CD4-positive, alpha-beta T cell (primary cell): ENCODE measurements around the gene LRRC14B. TPM values are rescaled to one million over a fixed set of nuclear protein-coding genes. Genes with fewer than 3 reads are reported as not detected.

Source experiments
- ATAC-seq: fragments of 200-7000 bp; cut with Tn5 transposase; one replicate; pipeline ENCODE4 v1.10.0; 2022; ENCODE audit warnings: mild to moderate bottlenecking; ENCODE audit not compliant: poor library complexity
- CTCF ChIA-PET: fragments of 350-600 bp; sonication (Branson Sonifier 250); formaldehyde crosslinking; loops from one replicate; lab custom pipeline; 2021; ENCODE audit warnings: antibody characterized with exemption, inconsistent platforms; lab: Charles Lee
- POLR2A ChIA-PET: fragments of 350-600 bp; sonication (Branson Sonifier 250); formaldehyde crosslinking; loops from one replicate; lab custom pipeline; 2021; ENCODE audit warnings: antibody characterized with exemption, inconsistent platforms; lab: Charles Lee
- DNase-seq, 14 experiments: peaks; one replicate each; pipeline ENCODE4 v3.0.0-alpha.2; 2013 to 2020; ENCODE audit warnings: mixed read lengths in 2 of 14
- H3K27ac ChIP-seq, 2 donors: one replicate each; pipeline versions ENCODE4 v1.5.1 to v1.7.0; 2013; ENCODE audit warnings: low read length in 2 of 2, low read depth in 1 of 2, mild to moderate bottlenecking in 1 of 2
- H3K27me3 ChIP-seq, 2 experiments: 1 replicate in 1 of 2; 2 replicates in 1 of 2; pipeline versions ENCODE4 v1.6.1 to v1.7.0; 2013; ENCODE audit warnings: low read length in 2 of 2, control low read depth in 1 of 2, mild to moderate bottlenecking in 1 of 2, moderate library complexity in 1 of 2; ENCODE audit not compliant: insufficient read depth in 2 of 2, control insufficient read depth in 1 of 2
- H3K36me3 ChIP-seq: one replicate; pipeline ENCODE4 v1.6.1; 2013; ENCODE audit warnings: low read length, control low read depth; ENCODE audit not compliant: insufficient read depth
- H3K4me1 ChIP-seq: one replicate; pipeline ENCODE4 v1.6.1; 2013; ENCODE audit warnings: low read length, control low read depth; ENCODE audit not compliant: insufficient read depth
- H3K4me3 ChIP-seq: one replicate; pipeline ENCODE4 v1.5.1; 2013; ENCODE audit warnings: mild to moderate bottlenecking, low read length, moderate library complexity
- H3K9me3 ChIP-seq, 2 experiments: 1 replicate in 1 of 2; 2 replicates in 1 of 2; pipeline versions ENCODE4 v1.6.1 to v1.7.0; 2013; ENCODE audit warnings: low read length in 2 of 2, mild to moderate bottlenecking in 2 of 2, control low read depth in 1 of 2, moderate library complexity in 1 of 2; ENCODE audit not compliant: control insufficient read depth in 1 of 2, insufficient read depth in 1 of 2
- H3K27ac Mint-ChIP-seq: one replicate; pipeline ENCODE4 v1.8.0; 2020; ENCODE audit warnings: mixed read lengths
- H3K27me3 Mint-ChIP-seq: one replicate; pipeline ENCODE4 v1.8.0; 2021; ENCODE audit warnings: mixed read lengths
- H3K36me3 Mint-ChIP-seq: one replicate; pipeline ENCODE4 v1.8.0; 2021; ENCODE audit warnings: low read depth, mixed read lengths
- H3K4me1 Mint-ChIP-seq: one replicate; pipeline ENCODE4 v1.8.0; 2021; ENCODE audit warnings: low read depth, mixed read lengths
- H3K4me3 Mint-ChIP-seq: one replicate; pipeline ENCODE4 v1.8.0; 2020; ENCODE audit warnings: mild to moderate bottlenecking, mixed read lengths
- H3K9me3 Mint-ChIP-seq: one replicate; pipeline ENCODE4 v1.8.0; 2020; ENCODE audit warnings: mixed read lengths
- CTCF ChIP-seq: fragments of 200-600 bp; IDR thresholded peaks from one replicate; pipeline ENCODE4 v1.8.0; 2022; ENCODE audit warnings: antibody characterized with exemption, mild to moderate bottlenecking
- intact Hi-C, 2 experiments: fragments of 100-400 bp; cut with DNase I in 1 of 2; cut with micrococcal nuclease in 1 of 2; formaldehyde crosslinking; loops; one replicate each; pipeline versions ENCODE4 v1.15.1 to v1.9.0; 2023 to 2025; cut with DNase I, micrococcal nuclease
- total RNA-seq, 174 experiments: library from RNA in 2 of 174; stranded (reverse) in 2 of 174; gene quantifications; one replicate each; pipeline ENCODE4 v1.2.3 and lab custom pipeline; 2021 to 2026

Gene LRRC14B
- total RNA-seq, 2 experiments from 2014 or later = 0.14 TPM; not detected in 1

DNA sequence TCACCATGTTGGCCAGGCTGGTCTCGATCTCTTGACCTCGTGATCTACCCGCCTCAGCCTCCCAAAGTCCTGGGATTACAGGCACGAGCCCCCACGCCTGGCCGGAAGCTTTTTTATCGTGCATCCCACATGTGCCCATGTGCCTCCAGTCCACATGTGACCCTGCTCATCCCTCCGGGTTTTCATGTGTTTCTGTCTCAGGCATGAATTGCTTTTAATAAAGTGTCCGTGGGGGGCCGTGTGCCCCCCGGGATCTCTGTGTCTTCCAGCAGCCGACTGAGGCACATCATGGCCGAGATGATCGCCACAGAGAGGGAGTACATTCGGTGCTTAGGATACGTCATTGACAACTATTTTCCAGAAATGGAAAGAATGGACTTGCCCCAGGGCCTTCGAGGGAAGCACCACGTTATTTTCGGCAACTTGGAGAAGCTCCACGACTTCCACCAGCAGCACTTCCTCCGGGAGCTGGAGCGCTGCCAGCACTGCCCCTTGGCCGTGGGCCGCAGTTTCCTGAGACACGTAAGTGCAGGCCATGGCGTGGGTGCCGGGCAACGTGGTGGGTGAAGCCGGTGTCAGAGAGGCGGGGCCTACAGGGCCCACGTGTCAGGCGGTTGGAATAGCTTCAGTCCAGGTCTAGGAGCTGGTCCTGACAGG lies 22.1 kb upstream of the LRRC14B start:
- no peaks in the 10 kb centered on the region for H3K4me1 Mint-ChIP-seq
- TF ChIP-seq CTCF = no peak

DNA sequence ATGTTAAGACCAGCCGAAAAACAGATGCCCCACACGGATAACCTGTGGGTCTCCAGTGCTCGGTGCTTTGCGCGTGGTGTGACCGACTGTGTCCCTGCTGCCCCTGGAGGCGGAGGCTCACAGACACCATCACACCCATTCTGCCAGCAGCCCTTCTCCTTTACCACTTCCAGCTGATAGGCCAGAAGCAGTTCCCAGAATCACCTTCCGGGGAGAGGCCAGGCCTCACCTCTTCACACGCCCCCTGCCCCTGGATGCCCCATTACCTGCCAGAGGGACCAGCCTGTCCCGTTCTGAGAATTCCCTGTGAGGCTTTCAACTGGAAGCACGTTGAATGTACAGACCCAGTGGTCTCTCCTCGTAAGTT lies 21.6 kb upstream of the LRRC14B start:
- H3K27me3 Mint-ChIP-seq = no peaks in the 10 kb centered on the region
- no peak overlapping the region for H3K27ac Mint-ChIP-seq
- H3K36me3 Mint-ChIP-seq = no peaks in the 10 kb centered on the region
- Histone ChIP-seq H3K4me3 (no peak overlapping the region), H3K27me3 (no peaks in the 10 kb centered on the region), H3K27ac (no peak overlapping the region), H3K4me1 (no peaks in the 10 kb centered on the region), H3K36me3 (no peaks in the 10 kb centered on the region), H3K9me3 (peaks cover 0 to 6% of the 10 kb centered on the region in 2 experiments)
- no peak overlapping the region for H3K4me3 Mint-ChIP-seq
- intact Hi-C loops = no loop called here
- TF ChIP-seq CTCF = no peak
- CTCF ChIA-PET = no interaction called here
- POLR2A ChIA-PET = no interaction called here
- ATAC-seq = no peak
- no peaks in the 10 kb centered on the region for H3K4me1 Mint-ChIP-seq
- H3K9me3 Mint-ChIP-seq = no peaks in the 10 kb centered on the region
- DNase-seq = no peak

More for the DNA sequence above, 22.1 kb upstream of the LRRC14B start:
- no peaks in the 10 kb centered on the region for H3K27me3 ChIP-seq
- no peaks in the 10 kb centered on the region for H3K4me1 ChIP-seq
- H3K9me3 ChIP-seq = peaks cover 0 to 9% of the 10 kb centered on the region in 2 experiments
- H3K27ac ChIP-seq = no peak overlapping the region
- CTCF ChIA-PET = no interaction called here
- no peak overlapping the region for H3K4me3 ChIP-seq
- no peaks in the 10 kb centered on the region for H3K27me3 Mint-ChIP-seq
- POLR2A ChIA-PET = no interaction called here
- DNase-seq (peak in 1 of 14 experiments; percentile 32), ATAC-seq (no peak)
- H3K4me3 Mint-ChIP-seq = no peak overlapping the region
- H3K36me3 Mint-ChIP-seq = no peaks in the 10 kb centered on the region
- H3K27ac Mint-ChIP-seq = no peak overlapping the region
- H3K36me3 ChIP-seq = no peaks in the 10 kb centered on the region
- H3K9me3 Mint-ChIP-seq = no peaks in the 10 kb centered on the region
- intact Hi-C loops = no loop called here

DNA sequence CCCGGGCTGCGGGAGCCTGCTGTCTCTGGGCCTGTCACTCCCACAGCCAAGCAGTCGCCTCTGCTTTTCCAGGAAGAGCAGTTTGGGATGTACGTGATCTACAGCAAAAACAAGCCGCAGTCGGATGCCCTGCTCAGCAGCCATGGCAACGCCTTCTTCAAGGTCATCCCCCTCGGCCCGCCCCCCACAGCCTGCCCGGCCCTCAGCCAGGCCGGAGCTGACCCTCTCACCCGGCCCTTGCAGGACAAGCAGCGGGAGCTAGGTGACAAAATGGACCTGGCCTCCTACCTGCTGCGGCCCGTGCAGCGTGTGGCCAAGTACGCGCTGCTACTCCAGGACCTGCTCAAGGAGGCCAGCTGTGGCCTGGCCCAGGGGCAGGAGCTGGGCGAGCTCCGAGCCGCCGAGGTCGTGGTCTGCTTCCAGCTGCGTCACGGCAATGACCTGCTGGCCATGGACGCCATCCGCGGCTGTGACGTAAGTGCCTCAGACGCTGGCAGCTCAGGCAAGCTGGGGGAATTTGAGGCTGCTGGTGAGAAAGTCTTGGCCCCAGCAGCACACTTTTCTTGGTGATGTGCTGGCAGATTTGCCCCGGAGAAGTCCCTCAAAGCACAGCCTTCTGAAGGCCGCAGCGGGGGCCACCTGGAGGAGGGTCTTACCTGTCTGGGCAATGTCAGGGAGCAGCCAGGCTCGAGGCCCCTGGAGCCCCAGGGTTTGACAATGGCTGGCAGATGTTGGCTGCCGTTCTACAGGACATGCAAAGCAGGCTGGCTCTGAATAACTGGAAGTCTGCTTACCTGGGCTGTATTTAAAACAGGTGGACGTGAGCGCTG lies 20.1 kb upstream of the LRRC14B start:
- intact Hi-C loops = no loop called here
- Mint-ChIP-seq H3K27me3 (no peaks in the 10 kb centered on the region), H3K4me1 (no peaks in the 10 kb centered on the region), H3K9me3 (no peaks in the 10 kb centered on the region), H3K27ac (no peak overlapping the region), H3K4me3 (no peak overlapping the region), H3K36me3 (no peaks in the 10 kb centered on the region)
- Histone ChIP-seq H3K27ac (no peak overlapping the region), H3K27me3 (no peaks in the 10 kb centered on the region), H3K36me3 (no peaks in the 10 kb centered on the region), H3K4me1 (no peaks in the 10 kb centered on the region), H3K4me3 (no peak overlapping the region), H3K9me3 (peaks cover 0 to 4% of the 10 kb centered on the region in 2 experiments)
- ChIA-PET CTCF (no interaction called here), POLR2A (no interaction called here)
- DNase-seq = peak in 1 of 14 experiments; percentile 25
- ATAC-seq = no peak
- no peak for TF ChIP-seq CTCF
